HepG2 (cell line): ENCODE results near the gene EIF4G1. TPM values are rescaled to one million over a fixed set of nuclear protein-coding genes. Genes with fewer than 3 reads are reported as not detected.
A peak's percentile ranks its signal among the peaks of the same experiment; 100 is the strongest.

Experiments
- KDM2A ChIP-seq: sonication (generic); formaldehyde crosslinking; IDR thresholded peaks from 2 replicates; pipeline ENCODE4 v1.4.0; 2020; ENCODE audit warnings: low read depth, missing genetic modification reagents, borderline replicate concordance
- PHF5A ChIP-seq: IDR thresholded peaks from one replicate; pipeline ENCODE4 v1.6.1; 2018; ENCODE audit warnings: low read depth, missing genetic modification reagents; ENCODE audit not compliant: unreplicated experiment
- RFX1 ChIP-seq: fragments of 450-650 bp; IDR thresholded peaks from 2 replicates; pipeline ENCODE4 v1.6.1; 2017
- SP140L ChIP-seq: sonication (generic); formaldehyde crosslinking; IDR thresholded peaks from 2 replicates; pipeline ENCODE4 v1.4.0; 2020; ENCODE audit warnings: missing genetic modification reagents, borderline replicate concordance
- SRF ChIP-seq: IDR thresholded peaks from 2 replicates; pipeline ENCODE4 v1.6.1; 2011; ENCODE audit warnings: mild to moderate bottlenecking, low read depth, low read length, moderate library complexity
- THAP9 ChIP-seq: sonication (generic); formaldehyde crosslinking; IDR thresholded peaks from 2 replicates; pipeline ENCODE4; 2020; ENCODE audit warnings: missing genetic modification reagents, mild to moderate bottlenecking, borderline replicate concordance
- ZBTB7B ChIP-seq: sonication (generic); formaldehyde crosslinking; IDR thresholded peaks from 2 replicates; pipeline ENCODE4 v1.4.0; 2020; ENCODE audit warnings: missing genetic modification reagents
- ZFP36 ChIP-seq: fragments of 150-350 bp; IDR thresholded peaks from 2 replicates; pipeline ENCODE4 v1.6.1; 2018; ENCODE audit warnings: borderline replicate concordance, low read length, low read depth; ENCODE audit not compliant: partially characterized antibody
- ZMYM4 ChIP-seq: sonication (generic); formaldehyde crosslinking; IDR thresholded peaks from 2 replicates; pipeline ENCODE4 v1.8.1; 2023; ENCODE audit warnings: mild to moderate bottlenecking, missing genetic modification reagents
- ZNF180 ChIP-seq: sonication (generic); formaldehyde crosslinking; IDR thresholded peaks from 2 replicates; pipeline ENCODE4 v1.4.0; 2020; ENCODE audit warnings: low read depth, missing genetic modification reagents, borderline replicate concordance
- ZNF629 ChIP-seq: sonication (generic); formaldehyde crosslinking; conservative IDR thresholded peaks from 2 replicates; pipeline ENCODE4 v1.5.0; 2020; ENCODE audit warnings: missing genetic modification reagents
- ZNF687 ChIP-seq: sonication (generic); formaldehyde crosslinking; IDR thresholded peaks from 2 replicates; pipeline ENCODE4 v1.5.1; 2020; ENCODE audit warnings: mild to moderate bottlenecking, missing genetic modification reagents, moderate library complexity
- ZNF746 ChIP-seq: sonication (generic); formaldehyde crosslinking; IDR thresholded peaks from 2 replicates; pipeline ENCODE4 v1.8.0; 2022; ENCODE audit warnings: mild to moderate bottlenecking, missing genetic modification reagents
- ZNF83 ChIP-seq: sonication (generic); formaldehyde crosslinking; IDR thresholded peaks from 2 replicates; pipeline ENCODE4 v1.4.0; 2020; ENCODE audit warnings: missing genetic modification reagents, mild to moderate bottlenecking, borderline replicate concordance
- ZNF841 ChIP-seq: sonication (generic); formaldehyde crosslinking; IDR thresholded peaks from 2 replicates; pipeline ENCODE4 v1.8.1; 2023; ENCODE audit warnings: missing genetic modification reagents, borderline replicate concordance
- ZSCAN25 ChIP-seq: sonication (generic); formaldehyde crosslinking; IDR thresholded peaks from 2 replicates; pipeline ENCODE4 v1.8.0; 2022; ENCODE audit warnings: mild to moderate bottlenecking, missing genetic modification reagents
- polyA plus RNA-seq, 8 experiments: library from polyadenylated mRNA; depleted of rRNA in 3 of 8; stranded (reverse) in 7 of 8; unstranded in 1 of 8; fragments of >200 nt; fragmentation: Illumina TruSeq in 4 of 8; extraction: Trizol in 4 of 8; gene quantifications; 2 replicates each; pipeline versions ENCODE4 v1.2.1 to v1.2.3, GENCODE V29; 2011 to 2016; ENCODE audit warnings: low read depth in 4 of 8, missing spikeins in 1 of 8, mixed read lengths in 1 of 8; ENCODE audit not compliant: insufficient read depth in 1 of 8
- total RNA-seq, 5 experiments: library from RNA; depleted of rRNA; stranded (reverse); fragments of >200 nt; fragmentation: Illumina TruSeq; extraction: Trizol; gene quantifications; 2 replicates each; pipeline ENCODE4 v1.2.3, GENCODE V29; 2016; ENCODE audit warnings: low read depth in 1 of 5
- TF ChIP-seq, protein P1 (sequence below): sonication (generic); formaldehyde crosslinking; IDR thresholded peaks from 2 replicates; pipeline ENCODE4 v1.4.0; 2020; ENCODE audit warnings: mild to moderate bottlenecking, missing genetic modification reagents
- TF ChIP-seq, protein P2 (sequence below): sonication (generic); formaldehyde crosslinking; conservative IDR thresholded peaks from 2 replicates; pipeline ENCODE4 v1.8.0; 2022; ENCODE audit warnings: low read depth, missing genetic modification reagents
- TF ChIP-seq, protein P3 (sequence below): IDR thresholded peaks from 2 replicates; pipeline ENCODE4 v1.6.1; 2018; ENCODE audit warnings: missing genetic modification reagents, mild to moderate bottlenecking, missing compliant biosample characterization

Gene EIF4G1
- total and polyA plus RNA-seq, 2 of the 13 experiments (the other 11 are each of a cell fraction or from before 2014, with no cell fraction given) = 208 to 213 TPM

- TF ChIP-seq, protein P1, sequence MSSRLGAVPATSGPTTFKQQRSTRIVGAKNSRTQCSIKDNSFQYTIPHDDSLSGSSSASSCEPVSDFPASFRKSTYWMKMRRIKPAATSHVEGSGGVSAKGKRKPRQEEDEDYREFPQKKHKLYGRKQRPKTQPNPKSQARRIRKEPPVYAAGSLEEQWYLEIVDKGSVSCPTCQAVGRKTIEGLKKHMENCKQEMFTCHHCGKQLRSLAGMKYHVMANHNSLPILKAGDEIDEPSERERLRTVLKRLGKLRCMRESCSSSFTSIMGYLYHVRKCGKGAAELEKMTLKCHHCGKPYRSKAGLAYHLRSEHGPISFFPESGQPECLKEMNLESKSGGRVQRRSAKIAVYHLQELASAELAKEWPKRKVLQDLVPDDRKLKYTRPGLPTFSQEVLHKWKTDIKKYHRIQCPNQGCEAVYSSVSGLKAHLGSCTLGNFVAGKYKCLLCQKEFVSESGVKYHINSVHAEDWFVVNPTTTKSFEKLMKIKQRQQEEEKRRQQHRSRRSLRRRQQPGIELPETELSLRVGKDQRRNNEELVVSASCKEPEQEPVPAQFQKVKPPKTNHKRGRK (CRISPR knock-in tag) = no peak
- TF ChIP-seq THAP9 (CRISPR knock-in tag) (no peak), ZMYM4 (CRISPR knock-in tag) (no peak), ZNF841 (CRISPR knock-in tag) (no peak), SRF (no peak), KDM2A (CRISPR knock-in tag) (no peak; the same call in 1 of the 2 replicates), ZNF746 (CRISPR knock-in tag) (no peak; the same call in 1 of the 2 replicates), ZSCAN25 (CRISPR knock-in tag) (0 out of 2 replicates have a peak, but pooled peaks have one; percentile 18), ZBTB7B (peak; percentile 13; the same call in 1 of the 2 replicates), ZNF687 (peak; percentile 66), ZFP36 (no peak), ZNF83 (no peak), ZNF629 (no peak), SP140L (CRISPR knock-in tag) (no peak), RFX1 (no peak), ZNF180 (no peak), PHF5A (CRISPR knock-in tag) (no peak)
- TF ChIP-seq, protein P2, sequence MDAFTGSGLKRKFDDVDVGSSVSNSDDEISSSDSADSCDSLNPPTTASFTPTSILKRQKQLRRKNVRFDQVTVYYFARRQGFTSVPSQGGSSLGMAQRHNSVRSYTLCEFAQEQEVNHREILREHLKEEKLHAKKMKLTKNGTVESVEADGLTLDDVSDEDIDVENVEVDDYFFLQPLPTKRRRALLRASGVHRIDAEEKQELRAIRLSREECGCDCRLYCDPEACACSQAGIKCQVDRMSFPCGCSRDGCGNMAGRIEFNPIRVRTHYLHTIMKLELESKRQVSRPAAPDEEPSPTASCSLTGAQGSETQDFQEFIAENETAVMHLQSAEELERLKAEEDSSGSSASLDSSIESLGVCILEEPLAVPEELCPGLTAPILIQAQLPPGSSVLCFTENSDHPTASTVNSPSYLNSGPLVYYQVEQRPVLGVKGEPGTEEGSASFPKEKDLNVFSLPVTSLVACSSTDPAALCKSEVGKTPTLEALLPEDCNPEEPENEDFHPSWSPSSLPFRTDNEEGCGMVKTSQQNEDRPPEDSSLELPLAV (CRISPR knock-in tag) = no peak
- TF ChIP-seq, protein P3, sequence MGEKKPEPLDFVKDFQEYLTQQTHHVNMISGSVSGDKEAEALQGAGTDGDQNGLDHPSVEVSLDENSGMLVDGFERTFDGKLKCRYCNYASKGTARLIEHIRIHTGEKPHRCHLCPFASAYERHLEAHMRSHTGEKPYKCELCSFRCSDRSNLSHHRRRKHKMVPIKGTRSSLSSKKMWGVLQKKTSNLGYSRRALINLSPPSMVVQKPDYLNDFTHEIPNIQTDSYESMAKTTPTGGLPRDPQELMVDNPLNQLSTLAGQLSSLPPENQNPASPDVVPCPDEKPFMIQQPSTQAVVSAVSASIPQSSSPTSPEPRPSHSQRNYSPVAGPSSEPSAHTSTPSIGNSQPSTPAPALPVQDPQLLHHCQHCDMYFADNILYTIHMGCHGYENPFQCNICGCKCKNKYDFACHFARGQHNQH = no peak
Measured at GRCh38 chr3:184361532-184361931, 47.1 kb downstream of the EIF4G1 start, which contains the start of the genes CLCN2 and POLR2H (continued).
